ENCODE results near the gene GPR158.

Gene GPR158

DNA sequence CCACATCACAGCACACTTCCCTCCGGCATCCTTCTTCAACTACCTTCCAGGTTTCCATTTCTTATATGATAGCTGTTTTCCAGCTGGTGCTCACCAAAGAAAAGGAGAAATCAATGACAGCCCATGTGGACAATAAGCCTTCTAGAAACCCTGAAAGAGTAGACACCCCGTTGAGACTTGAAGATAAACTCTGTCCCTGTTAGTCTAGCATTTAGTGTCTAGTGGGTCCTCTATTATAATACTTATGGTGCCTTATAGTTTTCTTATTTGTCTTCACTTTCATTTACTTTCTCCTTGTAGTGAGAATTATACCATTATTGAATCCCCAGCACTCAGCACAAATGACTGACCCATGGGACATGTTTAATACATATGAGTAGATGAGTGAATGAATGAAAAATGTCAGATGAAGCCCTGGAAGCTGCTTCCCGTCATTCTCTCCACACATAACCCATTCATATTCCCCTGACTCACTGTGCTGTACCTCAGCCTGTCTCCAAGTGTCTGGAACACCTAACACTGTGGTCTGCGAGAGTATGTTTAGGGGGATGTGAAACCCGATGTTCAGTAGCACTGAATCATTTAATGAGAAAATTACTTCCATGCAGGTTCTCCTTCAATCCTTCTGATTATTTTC lies 377.6 kb downstream of the GPR158 start:
- no peak overlapping the region for H3K27ac ChIP-seq
- no peak for DNase-seq
- in situ Hi-C loops (cut with HindIII; ENCODE audit: low pct_ligation_motif_present, low sequenced_read_pairs) = no loop called here
- TF ChIP-seq, protein P1, sequence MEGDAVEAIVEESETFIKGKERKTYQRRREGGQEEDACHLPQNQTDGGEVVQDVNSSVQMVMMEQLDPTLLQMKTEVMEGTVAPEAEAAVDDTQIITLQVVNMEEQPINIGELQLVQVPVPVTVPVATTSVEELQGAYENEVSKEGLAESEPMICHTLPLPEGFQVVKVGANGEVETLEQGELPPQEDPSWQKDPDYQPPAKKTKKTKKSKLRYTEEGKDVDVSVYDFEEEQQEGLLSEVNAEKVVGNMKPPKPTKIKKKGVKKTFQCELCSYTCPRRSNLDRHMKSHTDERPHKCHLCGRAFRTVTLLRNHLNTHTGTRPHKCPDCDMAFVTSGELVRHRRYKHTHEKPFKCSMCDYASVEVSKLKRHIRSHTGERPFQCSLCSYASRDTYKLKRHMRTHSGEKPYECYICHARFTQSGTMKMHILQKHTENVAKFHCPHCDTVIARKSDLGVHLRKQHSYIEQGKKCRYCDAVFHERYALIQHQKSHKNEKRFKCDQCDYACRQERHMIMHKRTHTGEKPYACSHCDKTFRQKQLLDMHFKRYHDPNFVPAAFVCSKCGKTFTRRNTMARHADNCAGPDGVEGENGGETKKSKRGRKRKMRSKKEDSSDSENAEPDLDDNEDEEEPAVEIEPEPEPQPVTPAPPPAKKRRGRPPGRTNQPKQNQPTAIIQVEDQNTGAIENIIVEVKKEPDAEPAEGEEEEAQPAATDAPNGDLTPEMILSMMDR (IDR thresholded peaks at IDR 0.05; ENCODE audit: low read depth, low read length, missing control alignments) = no peak
- H3K36me3 ChIP-seq (replicated peaks) = no peaks in the 10 kb centered on the region
- no peaks in the 10 kb centered on the region for H3K27me3 ChIP-seq (replicated peaks)
- H3K4me3 ChIP-seq (ENCODE audit: low read depth, low read length) = no peak overlapping the region

- Histone ChIP-seq H3K27ac (no peak overlapping the region), H3K27me3 (replicated peaks) (no peaks in the 10 kb centered on the region), H3K4me3 (ENCODE audit: low read depth, low read length) (no peak overlapping the region), H3K36me3 (replicated peaks) (no peaks in the 10 kb centered on the region)
- in situ Hi-C loops (cut with HindIII; ENCODE audit: low pct_ligation_motif_present, low sequenced_read_pairs) = no loop called here
- TF ChIP-seq, protein P1 (IDR thresholded peaks at IDR 0.05; ENCODE audit: low read depth, low read length, missing control alignments) = no peak
- DNase-seq = no peak
Observed at GRCh38 chr10:25555865-25556264, 381.1 kb downstream of the GPR158 start.

GRCh38 chr10:25556457-25556856 lies 381.7 kb downstream of the GPR158 start:
- no peak overlapping the region for H3K4me3 ChIP-seq (ENCODE audit: low read depth, low read length)
- in situ Hi-C loops (cut with HindIII; ENCODE audit: low pct_ligation_motif_present, low sequenced_read_pairs) = no loop called here
- no peaks in the 10 kb centered on the region for H3K36me3 ChIP-seq (replicated peaks)
- no peaks in the 10 kb centered on the region for H3K27me3 ChIP-seq (replicated peaks)
- DNase-seq = no peak
- no peak overlapping the region for H3K27ac ChIP-seq
- TF ChIP-seq, protein P1 (IDR thresholded peaks at IDR 0.05; ENCODE audit: low read depth, low read length, missing control alignments) = no peak

GRCh38 chr10:25557136-25557535 lies 382.3 kb downstream of the GPR158 start:
- in situ Hi-C loops (cut with HindIII; ENCODE audit: low pct_ligation_motif_present, low sequenced_read_pairs) = no loop called here
- Histone ChIP-seq H3K27ac (no peak overlapping the region), H3K27me3 (replicated peaks) (no peaks in the 10 kb centered on the region), H3K4me3 (ENCODE audit: low read depth, low read length) (no peak overlapping the region), H3K36me3 (replicated peaks) (no peaks in the 10 kb centered on the region)
- DNase-seq = no peak
- TF ChIP-seq, protein P1 (IDR thresholded peaks at IDR 0.05; ENCODE audit: low read depth, low read length, missing control alignments) = no peak

DNA sequence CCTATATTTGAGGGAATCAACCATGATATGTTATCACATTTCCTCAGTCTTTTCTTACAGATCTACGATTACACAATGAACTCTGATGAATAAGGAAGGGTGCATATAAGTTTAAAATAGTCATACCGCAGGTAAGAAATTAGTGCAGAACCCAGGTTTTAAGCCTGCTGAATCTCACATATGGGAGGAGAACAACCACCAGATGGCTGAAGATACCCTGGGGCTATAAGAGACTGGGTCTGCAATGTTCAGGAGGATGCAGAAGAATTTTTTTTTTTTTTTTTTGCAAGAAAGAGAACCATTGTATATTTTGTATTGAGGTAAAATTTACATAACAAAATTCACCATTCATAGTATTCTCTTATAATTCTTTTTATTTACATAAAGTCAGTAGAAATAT lies 387.0 kb downstream of the GPR158 start:
- H3K4me3 ChIP-seq (ENCODE audit: low read depth, low read length) = no peak overlapping the region
- H3K36me3 ChIP-seq (replicated peaks) = no peaks in the 10 kb centered on the region
- no peak overlapping the region for H3K27ac ChIP-seq
- in situ Hi-C loops (cut with HindIII; ENCODE audit: low pct_ligation_motif_present, low sequenced_read_pairs) = no loop called here
- TF ChIP-seq, protein P1 (IDR thresholded peaks at IDR 0.05; ENCODE audit: low read depth, low read length, missing control alignments) = no peak
- no peak for DNase-seq
- no peaks in the 10 kb centered on the region for H3K27me3 ChIP-seq (replicated peaks)

GRCh38 chr10:25562547-25562946 lies 387.7 kb downstream of the GPR158 start:
- in situ Hi-C loops (cut with HindIII; ENCODE audit: low pct_ligation_motif_present, low sequenced_read_pairs) = no loop called here
- Histone ChIP-seq H3K4me3 (ENCODE audit: low read depth, low read length) (no peak overlapping the region), H3K27ac (no peak overlapping the region), H3K27me3 (replicated peaks) (no peaks in the 10 kb centered on the region), H3K36me3 (replicated peaks) (no peaks in the 10 kb centered on the region)
- DNase-seq = no peak
- TF ChIP-seq, protein P1 (IDR thresholded peaks at IDR 0.05; ENCODE audit: low read depth, low read length, missing control alignments) = no peak
